Activated CD8-positive, alpha-beta memory T cell treated with anti-CD3 and anti-CD28 coated beads for 1 hour (primary cell): Measurements from ENCODE around the gene SLC45A2.
"Not testable (repeated sequence)": the region's sequence is repeated elsewhere in the genome, so short reads cannot be mapped to it uniquely, and the experiment has no call there.

Source experiments
- DNase-seq, 2 donors: peaks; one replicate each; pipeline ENCODE4 v3.0.0-alpha.2; 2020; ENCODE audit warnings: low read depth in 1 of 2; ENCODE audit errors: extremely low read depth in 1 of 2

The SLC45A2 gene

GRCh38 chr5:33984671-33985124, at the start of gene SLC45A2:
TSS of gene SLC45A2 (minus strand) at chr5:33984693. CDS start at chr5:33984583, 110 bp downstream.
- DNase-seq = no peak

GRCh38 chr5:34031966-34032365, 47.5 kb upstream of the SLC45A2 start:
- DNase-seq = no peak

- no peak for DNase-seq
Observed at GRCh38 chr5:34031117-34031516, 46.6 kb upstream of the SLC45A2 start.

GRCh38 chr5:34030585-34030984, 46.1 kb upstream of the SLC45A2 start:
- DNase-seq = not testable (repeated sequence)

- DNase-seq = no peak
Observed at GRCh38 chr5:34030048-34030447, 45.6 kb upstream of the SLC45A2 start.

GRCh38 chr5:34028349-34028748, 43.9 kb upstream of the SLC45A2 start:
- no peak for DNase-seq

GRCh38 chr5:34026089-34026761, 41.7 kb upstream of the SLC45A2 start:
- DNase-seq = no peak

- DNase-seq = no peak
Observed at GRCh38 chr5:34022121-34022705, 37.7 kb upstream of the SLC45A2 start.

- DNase-seq = no peak
Observed at GRCh38 chr5:34021334-34021733, 36.8 kb upstream of the SLC45A2 start.

GRCh38 chr5:34020726-34021125, 36.2 kb upstream of the SLC45A2 start:
- no peak for DNase-seq

GRCh38 chr5:34017254-34017653, 32.8 kb upstream of the SLC45A2 start:
- DNase-seq = no peak

GRCh38 chr5:34016750-34017149, 32.3 kb upstream of the SLC45A2 start:
- DNase-seq = no peak

- no peak for DNase-seq
Observed at GRCh38 chr5:34016222-34016621, 31.7 kb upstream of the SLC45A2 start.

GRCh38 chr5:34015120-34015822, 30.8 kb upstream of the SLC45A2 start:
- DNase-seq = no peak

GRCh38 chr5:34014626-34015025, 30.1 kb upstream of the SLC45A2 start:
- DNase-seq = no peak

- DNase-seq = no peak
Observed at GRCh38 chr5:34013547-34013946, 29.1 kb upstream of the SLC45A2 start.

- DNase-seq = no peak
Observed at GRCh38 chr5:34012791-34013190, 28.3 kb upstream of the SLC45A2 start.

GRCh38 chr5:34011536-34011935, 27.0 kb upstream of the SLC45A2 start:
- no peak for DNase-seq

- not testable (repeated sequence) for DNase-seq
Observed at GRCh38 chr5:34010146-34010545, 25.7 kb upstream of the SLC45A2 start.

GRCh38 chr5:34009610-34010009, 25.1 kb upstream of the SLC45A2 start:
- DNase-seq = no peak

GRCh38 chr5:34008802-34009201, 24.3 kb upstream of the SLC45A2 start:
- DNase-seq = no peak
